HL-60/S4 treated with retinoic acid at 250 ng/mL for 4 days and 3 days (cell line): ENCODE results near the gene CCND2.
"Not testable (repeated sequence)": the region's sequence is repeated elsewhere in the genome, so short reads cannot be mapped to it uniquely, and the experiment has no call there.

ENCODE experiments used
- in situ Hi-C: fragments of 300-500 bp; cut with MboI; formaldehyde crosslinking; loops from 2 replicates; pipeline ENCODE4 v1.7.0; 2022; ENCODE audit warnings: low sequenced_read_pairs

The CCND2 gene

GRCh38 chr12:4273652-4274395 is at the start of gene CCND2:
TSS of gene CCND2 (plus strand) at chr12:4273762. CDS start at chr12:4274041, 279 bp downstream.
- in situ Hi-C loops = no loop called here

GRCh38 chr12:4224206-4224889 is 49.2 kb upstream of the CCND2 start:
- in situ Hi-C loops = no loop called here

GRCh38 chr12:4225571-4225970 is 48.0 kb upstream of the CCND2 start:
- in situ Hi-C loops = no loop called here

GRCh38 chr12:4227046-4227445 is 46.5 kb upstream of the CCND2 start:
- in situ Hi-C loops = no loop called here

- in situ Hi-C loops = no loop called here
Observed at GRCh38 chr12:4228122-4228580, 45.4 kb upstream of the CCND2 start.

- in situ Hi-C loops = no loop called here
Observed at GRCh38 chr12:4230526-4230925, 43.0 kb upstream of the CCND2 start.

GRCh38 chr12:4238577-4238976 is 35.0 kb upstream of the CCND2 start:
- in situ Hi-C loops = no loop called here

GRCh38 chr12:4239746-4240145 is 33.8 kb upstream of the CCND2 start:
- in situ Hi-C loops = no loop called here

- in situ Hi-C loops = no loop called here
Observed at GRCh38 chr12:4240161-4240783, 33.3 kb upstream of the CCND2 start.

GRCh38 chr12:4240981-4241380 is 32.6 kb upstream of the CCND2 start:
- in situ Hi-C loops = no loop called here

GRCh38 chr12:4241592-4241991 is 32.0 kb upstream of the CCND2 start:
- in situ Hi-C loops = no loop called here

GRCh38 chr12:4242595-4242994 is 31.0 kb upstream of the CCND2 start:
- in situ Hi-C loops = no loop called here

GRCh38 chr12:4243091-4243490 is 30.5 kb upstream of the CCND2 start:
- in situ Hi-C loops = no loop called here

- in situ Hi-C loops = not testable (repeated sequence)
Observed at GRCh38 chr12:4243491-4244100, 30.0 kb upstream of the CCND2 start.

- in situ Hi-C loops = no loop called here
Observed at GRCh38 chr12:4244868-4245267, 28.7 kb upstream of the CCND2 start.

GRCh38 chr12:4245446-4245845 is 28.1 kb upstream of the CCND2 start:
- in situ Hi-C loops = no loop called here

- in situ Hi-C loops = no loop called here
Observed at GRCh38 chr12:4246116-4246515, 27.4 kb upstream of the CCND2 start.

- in situ Hi-C loops = no loop called here
Observed at GRCh38 chr12:4250691-4251090, 22.9 kb upstream of the CCND2 start.

- in situ Hi-C loops = no loop called here
Observed at GRCh38 chr12:4251216-4251891, 22.2 kb upstream of the CCND2 start.

GRCh38 chr12:4251967-4252366 is 21.6 kb upstream of the CCND2 start:
- in situ Hi-C loops = no loop called here

- in situ Hi-C loops = no loop called here
Observed at GRCh38 chr12:4252601-4253000, 21.0 kb upstream of the CCND2 start.
